CD4-positive, alpha-beta T cell treated with Interleukin-17A for 1 hour (primary cell): ENCODE results near the gene TENM4.

Experiments
- DNase-seq: peaks from one replicate; pipeline ENCODE4 v3.0.0-alpha.2; 2020

TENM4 gene

DNA sequence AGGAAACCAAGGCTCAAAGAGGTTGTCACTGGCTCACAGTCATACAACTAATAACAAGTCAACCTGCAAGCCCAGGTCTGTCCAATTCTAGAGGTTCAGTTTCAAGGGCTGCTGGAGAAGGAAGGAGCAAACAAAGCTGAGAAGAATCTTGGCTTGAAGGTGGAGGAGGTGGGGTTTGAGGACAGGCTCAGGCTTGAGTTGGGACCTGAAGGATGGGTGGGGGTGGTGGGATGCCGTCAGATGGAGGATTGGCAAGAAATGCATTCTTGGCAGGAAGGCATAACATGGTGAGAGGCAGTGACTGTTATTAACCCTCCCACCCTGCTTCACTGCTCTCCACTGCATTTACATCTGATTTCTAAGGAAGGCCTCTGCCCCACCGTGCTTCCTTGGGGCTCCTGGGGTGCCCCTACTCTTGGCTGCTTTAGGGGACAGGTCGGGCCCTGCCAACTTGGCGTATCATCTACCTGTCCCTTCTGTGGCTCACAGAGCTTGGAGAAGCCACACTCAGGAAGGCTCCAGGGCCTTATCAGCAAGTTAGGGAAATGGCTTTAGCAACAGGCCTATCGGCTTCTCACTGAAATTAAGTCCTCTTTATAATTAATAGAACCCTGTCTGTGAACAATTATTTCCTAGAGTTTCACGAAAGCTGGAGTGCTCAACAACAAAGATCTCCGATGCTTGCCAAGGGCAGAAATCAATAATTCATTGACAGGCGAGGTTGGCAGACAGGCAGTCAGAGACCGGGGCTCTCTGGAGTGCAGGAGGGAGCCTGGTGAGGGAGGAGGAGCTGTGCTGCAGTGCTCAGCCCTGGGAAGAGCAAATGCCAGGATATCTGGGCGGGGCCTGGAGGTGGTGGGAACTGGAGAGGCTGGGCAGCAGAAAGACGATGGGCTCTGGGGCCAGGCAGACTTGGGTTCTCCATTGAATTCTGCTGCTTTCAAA, 781.2 kb downstream of the TENM4 start:
- no peak for DNase-seq

DNA sequence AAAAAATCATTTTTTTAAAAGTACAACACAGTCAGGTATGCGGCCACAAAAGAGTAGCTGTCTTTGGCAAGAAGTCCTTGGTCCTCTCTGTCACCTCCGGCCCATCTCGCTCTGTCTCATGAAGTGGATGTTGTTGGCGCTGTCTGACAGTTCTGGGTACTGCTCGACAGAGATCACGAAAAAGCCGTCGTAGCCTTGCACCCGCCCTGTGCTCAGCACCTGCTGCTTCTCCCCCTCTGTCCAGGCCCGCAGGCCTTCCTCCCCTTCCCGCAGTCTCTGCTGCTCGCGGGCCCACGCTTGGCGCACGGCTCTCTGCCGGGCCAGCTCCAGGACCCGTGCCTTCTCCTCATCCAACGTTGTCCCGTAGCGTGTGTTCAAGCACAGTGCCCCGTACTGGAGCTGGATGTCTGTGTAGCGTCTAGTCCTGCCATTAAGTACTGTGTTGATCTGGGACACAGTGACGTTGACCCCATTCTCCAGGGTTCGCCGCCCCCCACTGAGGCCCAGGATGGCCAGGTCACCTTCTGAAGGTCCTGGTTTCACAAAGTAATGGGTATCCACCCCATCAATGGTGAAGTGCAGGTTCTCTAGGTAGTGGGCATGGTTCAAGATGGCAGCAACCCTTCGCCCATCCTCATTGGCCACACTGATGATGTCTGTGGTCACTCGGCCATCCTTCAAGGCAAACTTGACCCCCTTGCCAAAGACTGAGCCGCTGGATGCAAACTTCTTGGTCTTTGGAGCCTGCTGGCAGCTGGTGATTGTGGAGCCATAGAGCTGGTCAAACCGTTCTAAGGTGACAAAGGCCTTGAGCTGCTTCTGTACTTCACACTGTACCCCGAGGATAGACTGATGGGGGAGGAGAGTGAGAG, 782.6 kb downstream of the TENM4 start:
- no peak for DNase-seq

DNA sequence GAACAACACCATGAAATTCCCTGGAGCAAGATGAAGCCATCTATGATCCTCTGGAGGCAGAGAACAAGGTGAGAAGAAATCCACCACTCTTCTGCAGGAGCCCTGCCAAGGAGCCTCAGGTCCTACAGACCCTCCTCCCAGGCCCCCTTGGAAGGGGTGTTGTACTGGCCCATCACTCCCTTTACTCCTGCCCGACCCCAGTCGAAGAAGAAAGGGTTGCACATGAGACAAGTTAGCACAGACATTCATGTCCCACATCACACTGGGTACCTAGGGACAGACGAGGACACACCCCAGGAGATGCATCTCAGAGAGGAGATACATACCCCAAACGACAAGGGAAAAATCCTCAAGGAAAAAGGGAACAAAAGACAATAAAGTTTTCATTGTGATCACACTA, 783.4 kb downstream of the TENM4 start:
- no peak for DNase-seq

DNA sequence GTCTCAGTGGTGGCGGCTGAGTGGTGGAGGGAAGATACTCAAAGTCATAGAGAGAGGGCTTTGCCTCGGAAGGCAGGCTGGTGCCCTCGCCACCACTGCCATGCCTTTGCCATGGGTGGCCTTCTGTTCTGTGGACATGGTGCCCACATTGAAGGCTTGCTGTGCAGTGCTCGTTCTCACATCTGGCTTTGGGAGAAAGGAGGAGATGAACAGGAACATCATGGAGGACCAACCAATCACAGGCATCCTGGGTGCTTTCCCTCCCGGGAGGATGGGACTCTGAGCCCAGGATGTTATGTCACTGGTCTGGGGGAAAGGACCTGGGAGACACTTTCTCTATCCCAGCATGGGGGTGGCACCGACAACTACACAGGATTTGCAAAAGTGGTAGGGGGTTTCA, 783.8 kb downstream of the TENM4 start:
- no peak for DNase-seq

DNA sequence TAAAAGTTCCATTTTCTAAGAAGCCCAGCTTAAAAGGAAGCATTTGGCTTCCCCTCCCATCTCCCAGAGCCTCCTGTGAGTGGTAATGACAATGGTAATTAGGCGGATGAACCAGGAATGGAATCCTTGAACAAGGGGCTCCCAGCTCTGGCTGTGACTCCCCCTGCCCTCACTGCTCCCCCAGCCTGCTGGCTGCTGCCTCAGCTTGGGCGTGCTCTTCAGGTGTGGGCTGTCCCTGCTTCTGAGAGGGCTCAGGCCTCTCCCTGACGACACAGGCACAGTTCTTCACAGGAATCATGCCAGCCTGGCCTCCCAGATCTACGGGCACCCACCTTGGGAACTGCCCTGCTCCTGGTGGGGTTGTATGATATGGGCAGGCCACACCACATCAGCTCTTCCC, 784.5 kb downstream of the TENM4 start:
- no peak for DNase-seq

DNA sequence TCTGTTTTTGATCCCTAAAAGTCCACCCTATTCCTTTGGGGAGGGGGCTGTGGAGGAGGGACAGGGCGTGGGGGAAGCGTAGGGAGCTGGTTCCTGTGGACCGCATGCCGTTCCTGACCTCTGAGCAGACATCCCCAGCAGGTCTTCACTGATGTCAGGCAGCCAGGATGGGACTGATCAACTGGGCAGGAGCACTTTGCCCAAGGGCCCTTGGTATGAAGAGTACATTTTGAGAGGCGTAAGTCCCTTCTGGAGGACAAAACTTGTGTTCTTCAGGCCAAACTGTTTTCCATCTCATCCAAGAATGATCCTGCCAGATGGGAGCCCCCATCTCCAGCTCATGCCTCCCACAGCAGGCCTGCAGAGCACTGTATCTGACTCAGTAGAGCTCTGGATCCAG, 785.3 kb downstream of the TENM4 start:
- no peak for DNase-seq

DNA sequence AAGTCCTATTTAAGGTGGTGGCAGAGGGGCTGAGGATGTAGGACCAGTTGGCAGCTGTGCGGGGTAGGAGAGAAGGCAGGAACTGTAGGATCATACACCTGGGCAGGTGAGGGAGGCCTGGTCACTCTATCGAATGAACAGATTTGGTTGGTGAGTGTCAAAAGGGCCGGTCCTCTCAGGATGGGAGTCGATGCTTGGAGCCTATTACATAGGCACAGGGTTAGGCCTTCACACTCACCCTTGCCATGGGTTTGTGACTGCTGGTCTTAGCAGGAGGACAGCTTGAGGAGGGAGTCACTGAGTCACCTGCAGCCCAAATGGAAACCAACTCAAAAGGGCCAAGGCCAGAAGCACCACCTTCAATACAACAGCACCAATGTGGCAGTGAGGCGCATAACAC, 786.0 kb downstream of the TENM4 start:
- DNase-seq, result no peak

DNA sequence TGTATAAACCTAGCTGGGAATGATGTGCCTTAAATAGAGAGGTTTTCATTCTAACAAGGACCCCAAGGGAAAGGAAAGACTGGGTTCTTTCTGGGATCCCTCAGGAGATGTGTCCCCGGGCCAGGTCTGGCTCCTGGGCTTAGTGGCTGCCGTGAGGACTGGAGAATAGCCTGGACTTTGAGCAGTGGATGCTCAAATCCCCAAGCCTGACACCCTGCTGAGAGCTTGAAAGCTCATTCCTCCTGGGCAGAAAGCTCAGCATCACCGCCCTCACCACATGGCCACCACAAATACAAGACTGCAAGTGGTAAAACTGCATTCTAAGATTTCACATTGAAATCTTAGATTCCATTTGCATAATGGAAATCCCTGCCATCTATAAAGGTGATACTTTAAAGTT, 786.8 kb downstream of the TENM4 start:
- DNase-seq, result no peak

DNA sequence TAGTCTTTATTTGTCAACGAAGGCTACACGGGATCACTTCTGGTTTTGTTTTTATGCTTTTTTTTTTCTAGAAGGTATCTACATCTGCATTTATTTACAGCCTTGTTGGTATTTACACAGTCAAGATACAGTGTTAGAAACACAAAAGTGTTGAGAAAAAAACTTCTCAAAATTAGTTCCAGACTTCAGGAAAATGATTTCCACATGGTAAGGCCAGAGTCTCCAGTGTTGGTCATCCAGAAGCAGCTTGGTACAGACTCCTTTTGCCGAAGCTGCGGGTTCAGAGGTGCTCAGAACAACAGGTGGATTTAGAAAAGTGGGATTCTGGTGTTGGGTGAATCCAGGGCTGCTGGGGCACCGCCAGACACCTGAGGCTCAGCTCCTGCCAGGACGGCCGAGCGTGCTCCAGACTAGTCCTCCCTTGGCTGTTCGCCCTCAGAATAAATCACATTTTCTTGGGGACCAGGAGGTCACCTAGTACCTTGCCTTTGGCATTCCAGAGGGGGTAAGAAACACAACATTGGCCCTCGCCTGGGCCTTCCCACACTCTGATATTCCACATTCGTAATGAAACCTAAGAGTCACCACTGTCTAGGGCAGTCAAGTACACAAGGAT, 787.4 kb downstream of the TENM4 start:
- DNase-seq, result no peak

DNA sequence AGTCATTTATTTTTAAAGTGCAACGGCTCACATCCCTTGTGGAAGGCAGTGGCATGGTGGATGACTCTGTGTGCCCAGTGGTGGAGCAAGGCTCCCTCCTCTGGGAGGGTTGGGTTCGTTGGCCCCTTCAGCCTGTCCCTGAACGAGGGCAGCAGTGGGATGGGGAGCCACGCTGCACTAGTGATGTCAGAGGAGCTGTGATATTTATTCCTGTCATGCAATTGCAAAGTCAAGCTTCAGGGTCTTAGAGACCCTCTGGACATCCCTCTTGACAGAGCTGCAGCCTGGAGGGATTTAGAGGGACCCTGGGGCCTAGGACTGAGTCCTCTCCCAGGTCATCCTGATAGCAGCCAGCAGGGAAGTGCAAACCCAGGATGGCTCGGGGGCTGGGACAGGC, 788.0 kb downstream of the TENM4 start:
- no peak for DNase-seq

DNA sequence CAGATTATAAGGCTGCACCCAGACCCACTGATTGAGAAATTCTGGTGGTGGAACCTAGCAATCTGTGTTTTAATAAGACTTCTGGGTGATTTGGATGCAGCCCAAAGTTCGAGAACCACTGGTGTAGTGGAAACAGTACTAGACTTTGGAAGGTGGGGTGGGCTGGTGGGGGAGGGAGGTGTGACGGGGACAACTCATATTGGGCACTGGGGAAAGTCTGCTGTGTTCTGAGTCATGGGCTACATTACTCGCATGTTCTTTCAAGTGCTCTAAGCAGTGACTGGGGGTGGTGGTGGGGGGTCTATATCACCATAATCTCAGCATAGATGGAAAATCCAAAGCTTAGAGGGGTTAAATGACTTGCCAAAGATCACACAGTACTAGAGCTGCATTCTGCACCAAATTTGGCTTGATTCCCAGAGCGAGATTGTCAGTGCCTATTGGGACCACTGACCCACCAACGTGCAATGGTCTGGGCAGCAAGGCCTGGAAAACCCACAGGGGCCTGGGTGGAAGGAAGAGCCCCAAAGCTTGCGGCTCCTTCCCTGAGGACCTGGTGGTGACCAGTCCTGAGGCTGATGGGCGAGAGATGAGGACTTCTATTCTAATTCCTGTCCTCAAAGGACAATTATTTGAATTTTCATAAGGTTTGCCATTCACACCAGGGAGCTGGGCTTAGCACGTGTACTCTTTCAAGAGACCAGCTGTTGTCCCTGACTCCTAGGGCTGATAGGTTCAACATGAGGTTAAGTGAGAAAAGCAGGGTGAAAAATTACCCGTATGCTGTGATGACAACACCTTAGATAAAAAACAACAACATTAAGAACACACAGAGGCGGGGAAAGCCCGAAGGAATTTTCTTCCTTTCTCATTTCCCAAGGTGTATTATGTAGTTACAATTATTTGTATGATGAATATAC, 788.6 kb downstream of the TENM4 start:
- no peak for DNase-seq

DNA sequence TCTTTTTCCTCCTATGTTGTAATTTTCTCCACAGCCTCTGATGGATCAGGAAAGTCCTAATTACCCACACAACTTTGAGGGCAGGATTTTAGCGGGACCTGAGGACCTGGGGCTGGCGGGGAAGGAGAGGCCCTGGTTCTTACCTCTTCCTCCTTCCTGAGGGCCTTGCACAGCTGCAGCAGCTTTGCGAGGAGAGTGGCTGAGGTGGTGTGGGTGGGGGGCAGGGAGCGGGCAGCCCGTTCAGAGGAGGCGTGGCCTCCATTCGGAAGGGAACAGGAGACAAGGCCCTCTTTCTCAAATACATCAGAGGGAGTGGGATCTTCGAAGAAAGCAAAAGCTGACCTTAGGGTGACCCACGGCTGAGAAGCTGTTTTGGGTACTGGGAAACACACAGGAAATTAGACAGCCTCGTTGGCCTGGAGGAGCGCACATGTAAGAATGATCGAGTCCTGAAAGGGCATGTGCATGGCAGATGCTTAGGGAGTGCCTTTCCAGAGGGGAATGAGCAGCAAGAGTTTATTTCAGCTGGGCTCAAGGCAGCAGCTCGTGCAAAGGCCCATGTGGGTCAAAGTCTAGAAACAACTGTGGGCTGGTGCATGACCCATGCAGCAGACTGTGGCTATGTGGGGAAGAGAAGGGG, 789.6 kb downstream of the TENM4 start:
- DNase-seq, result no peak

DNA sequence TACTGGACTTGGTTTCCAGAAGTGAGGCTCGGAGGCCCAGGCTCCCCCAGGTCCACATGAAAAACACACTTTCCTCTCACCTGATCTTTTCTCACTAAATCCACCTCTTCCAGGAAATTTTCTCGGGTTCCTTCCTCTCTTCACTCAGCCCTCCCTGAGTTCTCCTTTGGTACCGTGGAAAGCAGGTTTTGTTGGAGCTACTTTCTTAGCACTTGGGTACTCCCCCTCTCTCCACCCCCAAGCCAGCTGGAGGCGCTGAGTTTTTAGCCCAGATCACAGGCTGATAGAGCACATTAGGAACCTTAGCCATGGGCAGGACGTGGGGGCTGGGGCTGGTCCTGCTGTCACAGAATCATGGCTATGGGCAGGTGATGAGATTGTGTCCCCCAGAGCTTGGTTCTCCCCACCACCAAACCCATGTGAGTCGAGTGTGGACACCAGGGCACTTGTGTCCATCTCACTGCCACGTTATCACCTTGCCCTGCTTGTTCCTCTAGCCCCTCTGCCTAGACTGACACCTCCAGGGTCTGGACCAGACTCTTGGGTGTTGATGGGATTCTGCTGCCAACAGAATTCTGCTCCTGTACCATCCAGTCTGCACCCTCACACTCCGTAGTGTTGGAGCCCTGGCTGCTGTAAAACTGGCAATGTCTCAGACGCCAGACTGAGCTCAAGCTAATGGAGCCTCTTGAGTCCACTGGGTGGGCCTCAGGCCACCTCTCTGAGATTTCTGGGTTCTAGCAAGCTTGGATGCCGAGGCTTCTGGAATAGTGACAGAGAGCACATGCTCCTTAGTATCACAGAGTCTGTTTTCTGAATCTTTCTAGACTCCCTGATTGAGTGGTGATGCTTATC, 791.2 kb downstream of the TENM4 start:
- DNase-seq, result no peak

DNA sequence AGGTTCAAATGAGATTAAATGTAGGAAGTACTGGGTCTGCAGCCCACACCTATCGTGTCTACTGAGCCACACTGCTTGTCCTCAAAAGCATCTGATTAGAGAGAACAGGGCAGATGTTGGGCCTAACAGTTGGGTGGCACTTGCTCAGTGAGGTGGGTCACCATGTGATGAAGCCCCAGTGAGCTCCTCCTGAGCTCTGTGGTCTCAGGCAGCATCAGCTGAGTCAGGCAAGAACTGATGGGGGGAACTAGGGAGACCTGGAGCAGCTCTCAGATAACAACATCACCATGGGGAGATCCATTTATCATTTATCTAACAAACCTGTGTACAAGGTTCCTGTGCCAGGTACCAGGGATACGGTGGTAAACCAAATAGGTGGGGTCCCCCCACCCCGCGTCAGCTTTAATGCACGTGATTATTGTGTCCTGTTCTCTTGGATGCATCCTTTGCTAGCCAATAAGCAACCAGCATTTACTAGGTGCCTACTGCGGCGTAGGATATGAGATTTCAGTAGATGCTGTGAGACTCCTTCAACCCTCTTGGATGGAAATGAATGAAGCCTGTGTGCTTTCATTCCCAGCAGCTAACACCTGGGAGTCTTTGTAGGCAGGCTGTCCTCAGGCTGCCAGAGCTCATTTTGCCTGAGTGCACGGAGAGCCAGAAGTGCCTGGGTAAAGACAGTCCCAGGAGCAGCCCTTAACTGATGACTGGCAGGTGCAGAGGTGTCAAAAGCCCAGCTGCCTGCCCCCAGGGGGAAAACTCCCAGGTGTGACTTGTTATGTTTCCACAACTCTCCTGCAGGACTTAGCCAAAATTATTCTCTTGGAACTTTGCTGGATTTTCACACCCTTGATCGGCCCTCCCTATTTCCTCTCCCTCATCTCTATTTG, 792.6 kb downstream of the TENM4 start:
- DNase-seq, result no peak

DNA sequence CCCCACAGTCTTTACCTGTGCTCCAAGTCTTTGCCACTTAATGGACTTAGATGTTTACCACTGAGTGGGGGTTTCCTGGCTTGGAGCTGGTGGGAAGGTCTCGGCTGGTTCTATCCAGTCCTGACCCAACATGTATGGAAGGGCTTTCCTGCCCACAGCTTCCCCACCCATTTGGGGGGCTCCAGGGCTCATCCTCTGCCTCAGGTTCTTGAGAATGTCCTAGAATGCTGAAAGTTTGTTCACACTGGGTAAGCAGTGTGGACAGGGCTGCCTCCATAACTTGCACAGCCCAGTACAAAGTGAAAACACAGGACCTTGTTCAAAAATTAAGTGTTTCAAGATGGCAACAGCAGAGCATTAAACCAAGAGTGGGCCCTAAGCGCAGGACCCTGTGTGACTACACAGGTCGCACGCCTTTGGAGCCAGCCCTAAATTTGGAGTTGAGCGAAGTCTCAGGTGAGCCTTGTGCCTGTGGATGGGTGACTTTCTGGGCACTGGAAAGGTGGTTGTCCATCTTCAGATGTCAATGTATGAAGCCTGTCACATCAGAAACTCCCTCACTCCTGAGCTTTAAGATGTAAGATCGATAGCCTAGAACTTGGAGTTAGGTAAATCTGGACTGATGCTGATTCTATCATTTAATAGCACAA, 793.4 kb downstream of the TENM4 start:
- DNase-seq, result no peak

DNA sequence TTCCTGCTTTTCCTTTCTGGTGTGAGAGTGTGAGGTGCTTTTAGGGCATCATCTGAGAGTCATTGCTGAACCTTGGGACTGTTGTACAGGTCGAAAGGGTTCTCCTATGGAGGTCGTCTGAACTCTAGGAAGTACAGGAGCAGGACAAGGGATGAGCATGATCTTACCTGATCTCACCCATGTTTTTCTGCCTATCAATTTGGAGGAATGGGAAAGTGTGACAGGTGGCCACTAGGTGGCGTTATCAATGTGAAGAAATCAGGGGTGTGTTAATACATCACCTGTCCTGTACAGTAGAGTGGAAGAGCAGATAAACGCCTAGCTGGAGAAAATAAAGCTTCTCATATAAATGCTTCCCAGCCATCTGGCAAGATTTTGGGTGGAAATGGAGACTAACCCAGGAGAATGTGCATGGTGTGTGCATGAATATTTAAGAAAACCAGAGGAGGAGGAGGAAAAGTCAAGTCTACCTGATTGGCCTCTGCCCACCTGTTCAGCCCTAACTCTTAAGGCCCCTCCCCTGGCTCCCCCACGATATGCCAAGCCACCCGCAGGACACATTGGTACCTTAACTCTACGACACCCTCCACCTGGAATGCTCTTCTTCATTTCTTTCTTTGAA, 794.2 kb downstream of the TENM4 start:
- DNase-seq, result peak; percentile 64

DNA sequence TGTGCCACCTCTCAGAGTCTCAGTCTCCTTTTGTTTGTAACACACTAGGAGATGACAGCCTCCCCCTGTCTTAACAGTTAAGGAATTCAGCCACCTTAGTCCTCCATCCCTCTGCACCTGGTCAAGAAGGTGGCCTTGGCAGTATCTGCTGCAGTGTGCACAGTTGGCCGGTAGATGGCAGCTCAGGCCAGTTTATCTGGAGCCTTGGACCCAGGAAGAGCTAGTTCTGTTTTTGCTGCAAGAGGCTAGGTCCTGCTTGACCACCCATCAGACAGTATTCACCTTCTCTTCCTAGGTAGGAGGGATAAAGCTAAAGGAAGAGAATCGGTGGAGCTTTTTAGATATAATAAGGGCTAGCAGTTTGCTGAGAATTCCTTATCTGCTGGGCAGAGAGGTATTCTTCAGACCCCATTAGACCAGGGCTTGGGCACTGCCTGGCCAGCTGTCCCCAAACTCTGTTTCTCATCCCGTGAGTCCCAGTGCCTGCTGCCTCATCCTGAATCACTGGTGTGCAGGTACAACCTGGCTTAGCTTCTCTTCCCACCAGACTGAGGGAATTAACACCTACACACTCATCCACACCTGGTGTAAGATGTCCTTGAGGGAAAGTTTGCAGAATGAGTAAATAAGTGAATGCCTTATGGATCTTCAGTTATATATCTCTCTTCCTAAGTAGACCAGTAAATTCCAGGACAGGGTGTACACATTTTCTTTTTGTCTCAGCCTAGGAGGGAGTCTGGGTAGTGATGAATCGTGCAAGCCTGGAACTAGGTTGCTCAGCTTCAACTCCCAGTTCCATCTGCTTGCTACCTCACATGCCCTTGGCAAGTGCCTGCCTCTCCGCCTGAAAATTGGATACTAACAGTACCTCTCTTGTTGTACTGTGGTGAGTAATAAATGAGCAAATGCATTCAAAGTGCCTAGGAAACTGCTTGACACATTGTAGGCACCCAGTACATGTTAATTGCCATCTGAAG, 795.3 kb downstream of the TENM4 start:
- peak; percentile 61 for DNase-seq

DNA sequence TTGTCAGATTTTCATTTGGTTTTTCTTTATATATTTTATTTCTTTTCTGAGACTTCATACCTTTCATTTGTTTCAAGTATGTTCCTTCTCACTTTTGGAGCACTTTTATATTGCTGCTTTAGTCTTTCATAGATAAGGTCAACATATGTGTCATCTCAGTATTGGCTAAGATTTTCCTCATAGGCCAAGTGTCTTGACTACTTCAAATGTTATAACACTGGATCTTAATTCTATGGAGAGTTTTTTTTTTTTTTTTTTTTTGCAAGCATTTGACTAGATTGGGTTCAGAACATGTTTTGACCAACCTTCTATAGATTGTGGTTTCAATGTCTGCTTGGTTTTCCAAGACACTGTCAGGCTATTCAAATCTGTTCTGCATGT, 797.2 kb downstream of the TENM4 start:
- no peak for DNase-seq
